Measurements from ENCODE around the gene C6orf136. TPM values are rescaled to one million over a fixed set of nuclear protein-coding genes. Genes with fewer than 3 reads are reported as not detected.

Gene C6orf136
- total and polyA plus RNA-seq, 9 of the 15 experiments (the other 6 are each of a cell fraction or from before 2014, with no cell fraction given) = 14.1 to 63.1 (median 18.4) TPM

GRCh38 chr6:30647242-30648116 lies 546 bp downstream of the C6orf136 start (continued):
- TF ChIP-seq, protein P1, sequence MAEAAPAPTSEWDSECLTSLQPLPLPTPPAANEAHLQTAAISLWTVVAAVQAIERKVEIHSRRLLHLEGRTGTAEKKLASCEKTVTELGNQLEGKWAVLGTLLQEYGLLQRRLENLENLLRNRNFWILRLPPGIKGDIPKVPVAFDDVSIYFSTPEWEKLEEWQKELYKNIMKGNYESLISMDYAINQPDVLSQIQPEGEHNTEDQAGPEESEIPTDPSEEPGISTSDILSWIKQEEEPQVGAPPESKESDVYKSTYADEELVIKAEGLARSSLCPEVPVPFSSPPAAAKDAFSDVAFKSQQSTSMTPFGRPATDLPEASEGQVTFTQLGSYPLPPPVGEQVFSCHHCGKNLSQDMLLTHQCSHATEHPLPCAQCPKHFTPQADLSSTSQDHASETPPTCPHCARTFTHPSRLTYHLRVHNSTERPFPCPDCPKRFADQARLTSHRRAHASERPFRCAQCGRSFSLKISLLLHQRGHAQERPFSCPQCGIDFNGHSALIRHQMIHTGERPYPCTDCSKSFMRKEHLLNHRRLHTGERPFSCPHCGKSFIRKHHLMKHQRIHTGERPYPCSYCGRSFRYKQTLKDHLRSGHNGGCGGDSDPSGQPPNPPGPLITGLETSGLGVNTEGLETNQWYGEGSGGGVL (CRISPR knock-in tag; IDR thresholded peaks at IDR 0.05) = no peak
- no peak for TF ChIP-seq SREBF1 (IDR thresholded peaks at IDR 0.05; ENCODE audit: borderline replicate concordance, low read depth, low read length)
- TF ChIP-seq HMGXB4 (CRISPR knock-in tag; IDR thresholded peaks at IDR 0.05) = 0 out of 2 replicates have a peak, but pooled peaks have one; percentile 56
- TF ChIP-seq CC2D1A (IDR thresholded peaks at IDR 0.05) = no peak
- peak; percentile 21 for TF ChIP-seq FOXP1 (CRISPR knock-in tag; IDR thresholded peaks at IDR 0.05)
- no peak for TF ChIP-seq BHLHE40 (IDR thresholded peaks at IDR 0.05; ENCODE audit: low read length)
- no peak for TF ChIP-seq XRCC5 (IDR thresholded peaks at IDR 0.05; ENCODE audit: low read depth, low read length)
- TF ChIP-seq KLF10 (CRISPR knock-in tag; IDR thresholded peaks at IDR 0.05) = no peak
- no peak for TF ChIP-seq STAT5A (IDR thresholded peaks at IDR 0.05; ENCODE audit: borderline replicate concordance, low read length)
- no peak for TF ChIP-seq DNMT1 (IDR thresholded peaks at IDR 0.05)
- TF ChIP-seq HBP1 (CRISPR knock-in tag; IDR thresholded peaks at IDR 0.05) = 0 out of 2 replicates have a peak, but pooled peaks have one; percentile 3
- TF ChIP-seq ZNF695 (CRISPR knock-in tag; IDR thresholded peaks at IDR 0.05) = no peak
- TF ChIP-seq, protein P2, sequence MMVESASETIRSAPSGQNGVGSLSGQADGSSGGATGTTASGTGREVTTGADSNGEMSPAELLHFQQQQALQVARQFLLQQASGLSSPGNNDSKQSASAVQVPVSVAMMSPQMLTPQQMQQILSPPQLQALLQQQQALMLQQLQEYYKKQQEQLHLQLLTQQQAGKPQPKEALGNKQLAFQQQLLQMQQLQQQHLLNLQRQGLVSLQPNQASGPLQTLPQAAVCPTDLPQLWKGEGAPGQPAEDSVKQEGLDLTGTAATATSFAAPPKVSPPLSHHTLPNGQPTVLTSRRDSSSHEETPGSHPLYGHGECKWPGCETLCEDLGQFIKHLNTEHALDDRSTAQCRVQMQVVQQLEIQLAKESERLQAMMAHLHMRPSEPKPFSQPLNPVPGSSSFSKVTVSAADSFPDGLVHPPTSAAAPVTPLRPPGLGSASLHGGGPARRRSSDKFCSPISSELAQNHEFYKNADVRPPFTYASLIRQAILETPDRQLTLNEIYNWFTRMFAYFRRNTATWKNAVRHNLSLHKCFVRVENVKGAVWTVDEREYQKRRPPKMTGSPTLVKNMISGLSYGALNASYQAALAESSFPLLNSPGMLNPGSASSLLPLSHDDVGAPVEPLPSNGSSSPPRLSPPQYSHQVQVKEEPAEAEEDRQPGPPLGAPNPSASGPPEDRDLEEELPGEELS (CRISPR knock-in tag; IDR thresholded peaks at IDR 0.05; ENCODE audit: borderline replicate concordance) = no peak; the same call in 1 of the 2 replicates
- no peak for TF ChIP-seq SIX5 (IDR thresholded peaks at IDR 0.05; ENCODE audit: borderline replicate concordance in 1 of 2, insufficient read depth in 1 of 2, low read depth in 1 of 2, low read length in 2 of 2)
- no peak for TF ChIP-seq HINFP (tag; conservative IDR thresholded peaks at IDR 0.05; ENCODE audit: low read depth)
- no peak for TF ChIP-seq ZNF717 (CRISPR knock-in tag; IDR thresholded peaks at IDR 0.05)
- TF ChIP-seq PYGO2 (tag; IDR thresholded peaks at IDR 0.05) = no peak

All from K562 (cell line).